Measurements from ENCODE around the gene MTUS2. TPM values are rescaled to one million over a fixed set of nuclear protein-coding genes. Genes with fewer than 3 reads are reported as not detected.

MTUS2 gene
- total RNA-seq, 1 donor from 2014 or later, result 106 TPM

- ATAC-seq, result peak; percentile 70
- intact Hi-C loops (cut with DNase I), result no loop called here
- DNase-seq (ENCODE audit: missing footprints), result no peak
These were observed 171.6 kb downstream of the MTUS2 start for GRCh38 chr13:28991764-28992163.

- DNase-seq (ENCODE audit: missing footprints) (no peak), ATAC-seq (peak; percentile 50)
- intact Hi-C loops (cut with DNase I), result no loop called here
These were observed 180.7 kb downstream of the MTUS2 start for GRCh38 chr13:29000826-29001225.

DNA sequence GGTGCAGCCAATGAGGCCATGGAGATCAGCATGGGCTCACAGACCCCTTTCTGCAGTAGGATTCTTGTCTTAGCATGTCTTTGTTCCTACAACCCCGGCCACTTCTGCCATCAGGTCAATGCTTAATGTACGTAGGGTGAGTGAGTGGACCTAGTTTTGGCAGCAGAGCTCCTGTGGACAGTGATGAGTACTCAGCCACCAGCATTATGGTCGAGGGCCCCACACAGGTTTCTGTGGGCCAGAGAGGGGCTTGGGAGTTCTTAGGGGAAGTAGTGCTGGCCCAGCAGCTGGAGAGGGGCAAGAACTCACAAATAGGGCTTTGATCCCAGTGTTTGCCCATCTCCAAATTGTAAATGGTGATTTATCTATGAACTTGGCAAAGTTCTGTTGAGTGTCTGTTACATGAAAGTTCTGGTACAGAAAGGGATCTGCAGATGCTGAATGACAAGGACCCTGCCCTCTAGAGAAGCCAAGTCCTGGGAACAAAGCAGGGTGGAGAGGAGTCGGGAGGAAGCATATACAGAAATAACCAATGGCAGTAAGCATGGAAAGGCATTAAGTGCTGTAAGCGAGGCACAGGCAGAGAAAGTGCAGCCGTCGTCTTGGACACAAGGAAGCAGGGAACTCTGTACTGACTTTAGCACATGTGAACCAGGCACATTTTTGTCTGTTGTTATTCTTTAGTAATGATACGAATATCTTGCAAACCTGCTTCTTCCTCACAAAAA, 185.1 kb downstream of the MTUS2 start:
- intact Hi-C loops (cut with DNase I), result no loop called here
- DNase-seq (ENCODE audit: missing footprints), result no peak
- no peak for ATAC-seq

DNA sequence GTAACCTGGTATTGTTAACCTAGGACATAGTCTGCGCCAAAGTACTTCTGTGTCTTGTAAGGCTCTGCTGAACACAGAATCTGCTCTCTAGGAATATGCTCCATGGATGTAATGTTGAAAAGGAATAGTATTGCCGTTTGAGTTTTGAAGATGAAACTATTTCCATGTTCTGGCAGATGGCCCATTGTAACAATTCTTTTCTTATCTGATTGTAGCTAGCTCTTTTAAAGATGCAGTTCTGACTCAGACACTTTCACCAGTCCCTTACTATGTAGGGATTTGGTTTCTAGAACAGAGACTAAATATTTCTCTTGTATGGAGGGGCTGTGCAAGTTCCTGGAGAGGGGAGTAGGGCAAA, 185.6 kb downstream of the MTUS2 start:
- intact Hi-C loops (cut with DNase I), result no loop called here
- DNase-seq (ENCODE audit: missing footprints) (no peak), ATAC-seq (no peak)

DNA sequence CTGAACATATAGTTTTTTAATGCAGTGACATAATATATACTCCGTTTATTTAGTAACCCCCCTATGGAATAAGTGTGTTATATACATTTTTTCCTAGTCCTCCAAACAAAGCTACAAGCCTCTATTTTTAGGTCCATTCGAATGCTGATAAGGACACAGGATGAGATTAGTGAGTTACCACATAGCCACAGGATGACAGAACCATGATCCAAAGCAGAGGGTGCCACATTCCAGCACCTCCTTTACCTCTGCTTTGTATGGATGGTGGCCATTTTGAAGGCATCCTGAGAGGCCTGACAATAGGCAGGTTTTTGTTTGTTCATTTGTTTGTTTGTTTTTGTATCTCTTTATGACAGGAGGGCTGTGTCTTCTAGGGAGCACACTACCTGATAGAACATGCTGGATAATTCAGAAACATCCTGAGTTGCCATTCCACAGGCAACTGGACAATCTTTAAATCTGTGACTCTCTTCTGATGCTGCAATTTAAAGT, 186.3 kb downstream of the MTUS2 start:
- ATAC-seq (peak; percentile 72), DNase-seq (ENCODE audit: missing footprints) (no peak)
- intact Hi-C loops (cut with DNase I), result no loop called here

DNA sequence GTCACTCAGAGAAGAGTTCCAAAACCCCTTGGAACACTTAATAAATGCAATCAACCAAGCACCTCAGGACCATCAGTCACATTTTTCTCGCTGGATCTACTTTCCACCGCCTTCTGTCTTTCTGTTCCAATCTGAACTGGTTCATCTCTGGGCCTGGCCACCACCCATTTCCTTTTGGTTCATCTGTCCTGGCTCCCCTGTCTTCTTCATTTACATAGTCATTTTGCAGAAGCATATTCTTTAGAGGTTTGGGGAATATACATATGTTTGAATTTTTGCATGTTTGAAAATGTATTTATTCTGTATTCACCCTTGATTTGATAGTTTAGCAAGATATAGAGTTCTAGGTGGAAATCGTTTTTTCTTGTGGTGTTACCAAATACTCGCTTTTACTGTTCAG, 188.2 kb downstream of the MTUS2 start:
- intact Hi-C loops (cut with DNase I), result no loop called here
- DNase-seq (ENCODE audit: missing footprints), result no peak
- no peak for ATAC-seq

GRCh38 chr13:29020314-29020713, 200.2 kb downstream of the MTUS2 start:
- ATAC-seq (no peak), DNase-seq (ENCODE audit: missing footprints) (no peak)
- intact Hi-C loops (cut with DNase I), result no loop called here

- intact Hi-C loops (cut with DNase I), result no loop called here
- ATAC-seq (no peak), DNase-seq (ENCODE audit: missing footprints) (no peak)
These were observed 201.2 kb downstream of the MTUS2 start for GRCh38 chr13:29021311-29021710.

DNA sequence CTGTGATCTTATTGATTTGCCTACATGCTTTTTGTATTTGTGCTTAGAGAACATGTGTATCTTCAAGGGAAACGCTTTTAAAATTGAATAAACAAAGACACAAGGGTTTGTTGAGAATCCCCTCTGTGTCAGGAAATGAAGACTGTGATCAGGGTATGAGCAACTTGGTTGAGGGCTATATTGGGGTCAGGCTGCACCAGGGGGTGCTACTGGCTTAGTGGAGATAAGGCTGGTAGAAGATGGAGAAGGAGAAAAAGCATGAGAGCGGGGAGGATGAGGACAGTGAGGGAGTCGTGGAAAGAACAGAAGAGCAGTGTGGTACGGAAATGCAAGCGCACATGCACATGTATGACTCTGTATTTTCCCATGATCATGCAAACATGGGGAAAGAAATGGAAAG, 201.6 kb downstream of the MTUS2 start:
- intact Hi-C loops (cut with DNase I), result no loop called here
- DNase-seq (ENCODE audit: missing footprints) (no peak), ATAC-seq (no peak)

GRCh38 chr13:29022410-29022809, 202.3 kb downstream of the MTUS2 start:
- intact Hi-C loops (cut with DNase I), result no loop called here
- ATAC-seq, result no peak

DNA sequence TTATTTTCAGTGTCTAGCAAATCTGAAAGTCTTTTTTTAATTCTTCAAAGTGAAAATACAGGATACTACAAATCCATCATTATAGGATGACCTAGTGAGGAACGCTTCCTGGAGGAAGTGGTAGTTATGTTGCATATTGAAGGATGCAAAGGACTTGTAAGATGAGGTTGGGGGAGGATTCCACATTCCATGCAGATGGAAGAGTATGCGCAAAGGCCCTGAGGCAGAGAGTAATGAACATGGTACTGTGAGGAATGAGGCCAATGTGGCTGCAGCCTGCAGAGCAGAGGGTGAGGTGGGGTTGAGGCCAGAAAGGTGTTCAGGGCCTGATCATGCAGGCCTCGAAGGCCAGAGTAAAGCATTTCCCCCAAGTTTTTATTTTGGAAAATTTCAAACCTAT, 202.8 kb downstream of the MTUS2 start:
- intact Hi-C loops (cut with DNase I), result no loop called here
- DNase-seq (ENCODE audit: missing footprints) (no peak), ATAC-seq (no peak)

More at GRCh38 chr13:29022410-29022809, 202.3 kb downstream of the MTUS2 start:
- no peak for DNase-seq (ENCODE audit: missing footprints)

DNA sequence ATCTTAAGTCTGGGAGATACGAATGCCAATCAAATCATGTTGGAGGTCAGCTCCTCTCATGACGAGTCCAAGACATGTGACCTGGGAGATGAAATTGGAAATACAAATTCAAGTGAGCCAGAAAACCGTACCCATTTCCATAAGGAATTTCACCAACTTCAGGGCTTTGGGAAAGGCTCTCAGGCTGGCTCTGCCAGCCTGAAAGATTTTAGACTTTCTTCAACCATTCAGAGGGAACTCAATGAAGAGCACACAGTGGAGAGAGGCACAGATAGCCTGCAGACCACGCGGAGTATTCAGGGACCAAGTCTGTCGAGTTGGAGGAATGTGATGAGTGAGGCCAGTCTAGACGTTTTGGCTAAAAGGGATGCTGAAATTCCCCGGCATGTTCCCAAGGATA, 204.6 kb downstream of the MTUS2 start:
- intact Hi-C loops (cut with DNase I), result no loop called here
- no peak for ATAC-seq
- no peak for DNase-seq (ENCODE audit: missing footprints)

DNA sequence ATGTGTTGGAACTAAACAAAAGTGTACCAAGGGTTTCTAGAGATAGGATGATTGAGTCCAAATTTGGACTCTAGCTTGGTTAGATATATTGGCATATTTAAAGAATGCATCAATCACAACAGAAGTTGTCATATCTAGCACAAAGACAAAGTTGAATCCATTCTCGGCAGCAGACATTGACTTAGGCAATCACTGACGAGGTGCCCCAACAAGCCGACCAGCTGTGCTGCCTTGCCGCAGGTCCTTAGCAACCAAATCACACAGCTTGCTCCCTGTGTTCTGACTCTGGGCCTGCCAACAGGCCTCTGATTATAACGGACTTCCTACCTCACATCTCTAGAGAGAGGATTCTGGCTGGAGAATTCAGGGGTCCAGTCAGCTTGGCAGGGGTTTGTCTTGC, 208.7 kb downstream of the MTUS2 start:
- intact Hi-C loops (cut with DNase I), result no loop called here
- ATAC-seq (no peak), DNase-seq (ENCODE audit: missing footprints) (no peak)

DNA sequence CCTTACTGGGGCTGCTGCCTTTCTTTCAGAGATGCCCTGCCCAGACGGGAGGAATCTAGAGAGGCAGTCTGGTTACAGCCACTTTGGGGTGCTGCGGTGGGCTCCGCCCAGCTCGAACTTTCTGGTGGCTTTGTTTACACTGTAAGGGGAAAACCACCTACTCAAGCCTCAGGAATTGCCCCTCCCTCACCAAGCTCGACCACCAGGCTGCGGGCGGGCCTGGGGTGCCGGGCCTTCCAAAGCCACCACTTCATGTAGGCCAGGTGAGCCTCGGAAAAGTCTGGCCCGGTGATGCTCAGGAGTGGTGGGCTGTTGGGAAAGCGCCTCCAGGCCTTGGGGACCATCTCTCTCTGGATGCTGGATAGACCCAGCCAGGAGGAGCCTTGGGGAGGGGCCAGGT, 218.6 kb downstream of the MTUS2 start:
- intact Hi-C loops (cut with DNase I), result no loop called here
- ATAC-seq (no peak), DNase-seq (ENCODE audit: missing footprints) (no peak)

DNA sequence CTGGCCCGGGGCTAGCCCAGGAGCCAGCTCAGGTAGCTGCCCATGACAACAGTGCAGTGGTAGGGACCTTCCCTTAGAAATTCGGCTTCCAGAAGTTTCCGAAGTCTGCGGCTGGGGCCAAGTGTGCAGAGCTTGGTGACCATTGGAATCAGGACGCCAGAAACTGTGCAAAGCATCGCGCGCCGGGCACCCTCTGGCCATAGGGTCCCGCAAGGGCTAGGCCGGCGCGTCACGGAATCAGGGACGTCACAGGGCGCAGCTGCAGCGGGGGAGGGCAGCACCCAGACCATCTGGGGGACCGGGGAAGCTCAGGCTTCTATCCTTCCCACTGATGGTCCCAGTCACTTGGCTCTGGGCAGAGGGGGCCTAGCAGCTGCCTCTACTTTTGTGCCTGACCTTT, 219.1 kb downstream of the MTUS2 start:
- no peak for ATAC-seq
- no peak for DNase-seq (ENCODE audit: missing footprints)

DNA sequence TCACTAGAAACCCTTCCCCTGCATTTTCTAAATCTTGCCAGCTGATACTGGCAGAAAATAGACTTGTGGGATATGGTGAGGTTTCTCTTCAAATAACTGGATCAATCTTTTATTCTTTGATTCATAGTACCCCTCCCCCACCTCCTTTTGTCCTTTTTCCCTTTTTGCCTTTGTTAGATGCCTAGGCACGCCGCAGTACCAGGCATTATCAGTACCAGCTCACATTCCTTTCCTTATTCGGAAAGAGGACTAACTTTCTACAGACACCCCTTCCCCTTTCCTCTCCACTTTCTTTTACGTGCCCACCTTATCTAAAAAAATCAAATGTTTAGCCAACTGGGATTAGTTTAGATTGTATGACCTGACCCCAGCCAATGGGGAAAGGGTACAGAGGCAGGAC, 226.4 kb downstream of the MTUS2 start:
- intact Hi-C loops (cut with DNase I), result no loop called here
- no peak for DNase-seq (ENCODE audit: missing footprints)
- ATAC-seq, result no peak

More for the DNA sequence above, 219.1 kb downstream of the MTUS2 start:
- intact Hi-C loops (cut with DNase I), result no loop called here

- intact Hi-C loops (cut with DNase I), result no loop called here
- ATAC-seq, result peak; percentile 13
- DNase-seq (ENCODE audit: missing footprints), result no peak
These were observed 229.4 kb downstream of the MTUS2 start for GRCh38 chr13:29049524-29049923.

- intact Hi-C loops (cut with DNase I), result no loop called here
- DNase-seq (ENCODE audit: missing footprints), result no peak
- ATAC-seq, result no peak
These were observed 230.6 kb downstream of the MTUS2 start for GRCh38 chr13:29050719-29051118.

- no peak for DNase-seq (ENCODE audit: missing footprints)
- ATAC-seq, result peak; percentile 76
- intact Hi-C loops (cut with DNase I), result no loop called here
These were observed 239.7 kb downstream of the MTUS2 start for GRCh38 chr13:29059800-29060199.

- intact Hi-C loops (cut with DNase I), result no loop called here
- no peak for DNase-seq (ENCODE audit: missing footprints)
These were observed 245.0 kb downstream of the MTUS2 start for GRCh38 chr13:29065142-29065541.

GRCh38 chr13:29067306-29067945, 247.3 kb downstream of the MTUS2 start:
- DNase-seq (ENCODE audit: missing footprints), result no peak
- no peak for ATAC-seq
- intact Hi-C loops (cut with DNase I), result no loop called here

More at GRCh38 chr13:29065142-29065541, 245.0 kb downstream of the MTUS2 start:
- no peak for ATAC-seq

Measured in Right ventricle myocardium inferior (tissue), 1 donor.